Measurements from ENCODE around the gene TCERG1L.
A peak's percentile ranks its signal among the peaks of the same experiment; 100 is the strongest.

TCERG1L gene

GRCh38 chr10:131150126-131150525, 161.4 kb downstream of the TCERG1L start:
- TF ChIP-seq, protein P1, sequence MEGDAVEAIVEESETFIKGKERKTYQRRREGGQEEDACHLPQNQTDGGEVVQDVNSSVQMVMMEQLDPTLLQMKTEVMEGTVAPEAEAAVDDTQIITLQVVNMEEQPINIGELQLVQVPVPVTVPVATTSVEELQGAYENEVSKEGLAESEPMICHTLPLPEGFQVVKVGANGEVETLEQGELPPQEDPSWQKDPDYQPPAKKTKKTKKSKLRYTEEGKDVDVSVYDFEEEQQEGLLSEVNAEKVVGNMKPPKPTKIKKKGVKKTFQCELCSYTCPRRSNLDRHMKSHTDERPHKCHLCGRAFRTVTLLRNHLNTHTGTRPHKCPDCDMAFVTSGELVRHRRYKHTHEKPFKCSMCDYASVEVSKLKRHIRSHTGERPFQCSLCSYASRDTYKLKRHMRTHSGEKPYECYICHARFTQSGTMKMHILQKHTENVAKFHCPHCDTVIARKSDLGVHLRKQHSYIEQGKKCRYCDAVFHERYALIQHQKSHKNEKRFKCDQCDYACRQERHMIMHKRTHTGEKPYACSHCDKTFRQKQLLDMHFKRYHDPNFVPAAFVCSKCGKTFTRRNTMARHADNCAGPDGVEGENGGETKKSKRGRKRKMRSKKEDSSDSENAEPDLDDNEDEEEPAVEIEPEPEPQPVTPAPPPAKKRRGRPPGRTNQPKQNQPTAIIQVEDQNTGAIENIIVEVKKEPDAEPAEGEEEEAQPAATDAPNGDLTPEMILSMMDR (conservative IDR thresholded peaks at IDR 0.05) = no peak
- no peak overlapping the region for H3K27ac ChIP-seq

- TF ChIP-seq, protein P1 (conservative IDR thresholded peaks at IDR 0.05) = no peak
- no peak overlapping the region for H3K27ac ChIP-seq
Observed at GRCh38 chr10:131149586-131149985, 161.9 kb downstream of the TCERG1L start.

- TF ChIP-seq, protein P1 (conservative IDR thresholded peaks at IDR 0.05) = no peak
- no peak overlapping the region for H3K27ac ChIP-seq
Observed at GRCh38 chr10:131149111-131149510, 162.4 kb downstream of the TCERG1L start.

DNA sequence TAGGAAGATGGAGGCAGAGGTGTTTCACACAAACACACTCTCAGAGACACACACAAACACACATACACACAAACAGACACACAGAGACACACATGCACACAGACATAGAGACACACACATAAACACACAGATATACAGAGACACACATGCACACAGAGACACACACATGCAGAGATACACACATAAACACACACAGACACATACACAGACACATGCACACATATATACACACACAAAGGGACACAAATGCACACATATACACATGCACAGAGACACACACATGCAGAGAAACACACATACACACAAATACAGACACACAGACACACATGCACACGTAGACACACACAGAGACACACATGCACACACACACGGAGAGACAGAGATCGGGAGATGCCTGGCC, 163.3 kb downstream of the TCERG1L start:
- TF ChIP-seq, protein P1 (conservative IDR thresholded peaks at IDR 0.05) = no peak
- no peak overlapping the region for H3K27ac ChIP-seq

- no peak overlapping the region for H3K27ac ChIP-seq
- TF ChIP-seq, protein P1 (conservative IDR thresholded peaks at IDR 0.05) = no peak
Observed at GRCh38 chr10:131147301-131147975, 164.1 kb downstream of the TCERG1L start.

- TF ChIP-seq, protein P1 (conservative IDR thresholded peaks at IDR 0.05) = no peak
Observed at GRCh38 chr10:131146790-131147189, 164.7 kb downstream of the TCERG1L start.

GRCh38 chr10:131145756-131146155, 165.8 kb downstream of the TCERG1L start:
- TF ChIP-seq, protein P1 (conservative IDR thresholded peaks at IDR 0.05) = no peak
- H3K27ac ChIP-seq = peak overlapping the region; percentile 27; the same call in 1 of the 2 replicates

More at GRCh38 chr10:131146790-131147189, 164.7 kb downstream of the TCERG1L start:
- no peak overlapping the region for H3K27ac ChIP-seq
